ENCODE measurements around the gene DBNDD1. TPM values are rescaled to one million over a fixed set of nuclear protein-coding genes. Genes with fewer than 3 reads are reported as not detected.
A peak's percentile ranks its signal among the peaks of the same experiment; 100 is the strongest.
"Not testable (repeated sequence)": the region's sequence is repeated elsewhere in the genome, so short reads cannot be mapped to it uniquely, and the experiment has no call there.

DBNDD1 gene
- total RNA-seq, 2 donors from 2014 or later: 10.9 to 14.8 TPM

- no peak for DNase-seq
- no peaks in the 10 kb centered on the region for H3K9me3 ChIP-seq
- WGBS, 2 donors: 95 to 100% methylated on average over 1 of the region's 1 CpG
- H3K36me3 ChIP-seq (replicated peaks in 1 of 2; ENCODE audit: insufficient read depth in 1 of 2, low read depth in 2 of 2): peaks cover 0 to 8% of the 10 kb centered on the region in 2 donors
- peak overlapping the region; percentile 5 to 85 (median 40) for H3K27ac ChIP-seq
- TF ChIP-seq POLR2A (IDR thresholded peaks at IDR 0.05): no peak
- TF ChIP-seq, protein P1, sequence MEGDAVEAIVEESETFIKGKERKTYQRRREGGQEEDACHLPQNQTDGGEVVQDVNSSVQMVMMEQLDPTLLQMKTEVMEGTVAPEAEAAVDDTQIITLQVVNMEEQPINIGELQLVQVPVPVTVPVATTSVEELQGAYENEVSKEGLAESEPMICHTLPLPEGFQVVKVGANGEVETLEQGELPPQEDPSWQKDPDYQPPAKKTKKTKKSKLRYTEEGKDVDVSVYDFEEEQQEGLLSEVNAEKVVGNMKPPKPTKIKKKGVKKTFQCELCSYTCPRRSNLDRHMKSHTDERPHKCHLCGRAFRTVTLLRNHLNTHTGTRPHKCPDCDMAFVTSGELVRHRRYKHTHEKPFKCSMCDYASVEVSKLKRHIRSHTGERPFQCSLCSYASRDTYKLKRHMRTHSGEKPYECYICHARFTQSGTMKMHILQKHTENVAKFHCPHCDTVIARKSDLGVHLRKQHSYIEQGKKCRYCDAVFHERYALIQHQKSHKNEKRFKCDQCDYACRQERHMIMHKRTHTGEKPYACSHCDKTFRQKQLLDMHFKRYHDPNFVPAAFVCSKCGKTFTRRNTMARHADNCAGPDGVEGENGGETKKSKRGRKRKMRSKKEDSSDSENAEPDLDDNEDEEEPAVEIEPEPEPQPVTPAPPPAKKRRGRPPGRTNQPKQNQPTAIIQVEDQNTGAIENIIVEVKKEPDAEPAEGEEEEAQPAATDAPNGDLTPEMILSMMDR (IDR thresholded peaks at IDR 0.05): no peak
- H3K27me3 ChIP-seq: no peaks in the 10 kb centered on the region
- H3K4me1 ChIP-seq: no peaks in the 10 kb centered on the region
- no peak overlapping the region for H3K4me3 ChIP-seq
- intact Hi-C loops (cut with DNase I): no loop called here
- no peak for ATAC-seq
Measured at GRCh38 chr16:89996178-89996489, 23.1 kb downstream of the DBNDD1 start.

DNA sequence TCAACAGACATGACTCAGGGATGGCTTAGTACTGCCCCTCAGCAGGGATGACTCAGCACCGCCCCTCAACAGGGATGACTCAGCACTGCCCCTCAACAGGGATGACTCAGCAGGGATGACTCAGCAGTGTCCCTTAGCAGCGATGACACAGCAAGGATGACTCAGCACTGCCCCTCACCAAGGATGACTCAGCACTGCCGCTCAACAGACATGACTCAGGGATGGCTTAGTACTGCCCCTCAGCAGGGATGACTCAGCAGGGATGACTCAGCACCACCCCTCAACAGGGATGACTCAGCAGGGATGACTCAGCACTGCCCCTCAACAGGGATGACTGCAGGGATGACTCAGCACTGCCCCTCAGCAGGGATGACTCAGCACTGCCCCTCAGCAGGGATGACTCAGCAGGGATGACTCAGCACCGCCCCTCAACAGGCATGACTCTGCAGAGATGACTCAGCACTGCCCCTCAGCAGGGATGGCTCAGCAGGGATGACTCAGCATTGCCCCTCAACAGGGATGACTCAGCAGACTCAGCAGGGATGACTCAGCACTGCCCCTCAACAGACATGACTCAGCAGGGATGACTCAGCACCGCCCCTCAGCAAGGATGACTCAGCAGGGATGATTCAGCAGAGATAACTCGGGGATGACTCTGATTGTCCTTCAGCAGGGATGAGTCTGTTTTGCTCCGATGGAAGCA, 23.6 kb downstream of the DBNDD1 start:
- peak; percentile 27 to 39 (median 34) for DNase-seq
- Histone ChIP-seq H3K36me3 (replicated peaks in 1 of 2; ENCODE audit: insufficient read depth in 1 of 2, low read depth in 2 of 2) (peaks cover 0 to 11% of the 10 kb centered on the region in 2 donors), H3K27ac (peak overlapping the region; percentile 26 to 85 (median 46))
- H3K9me3 ChIP-seq; H3K27me3 ChIP-seq; ATAC-seq; H3K4me3 ChIP-seq; H3K4me1 ChIP-seq; intact Hi-C loops (cut with DNase I): not testable (repeated sequence)
- 79 to 83% methylated on average over 4 to 7 of the region's 7 CpGs for WGBS, 2 donors

DNA sequence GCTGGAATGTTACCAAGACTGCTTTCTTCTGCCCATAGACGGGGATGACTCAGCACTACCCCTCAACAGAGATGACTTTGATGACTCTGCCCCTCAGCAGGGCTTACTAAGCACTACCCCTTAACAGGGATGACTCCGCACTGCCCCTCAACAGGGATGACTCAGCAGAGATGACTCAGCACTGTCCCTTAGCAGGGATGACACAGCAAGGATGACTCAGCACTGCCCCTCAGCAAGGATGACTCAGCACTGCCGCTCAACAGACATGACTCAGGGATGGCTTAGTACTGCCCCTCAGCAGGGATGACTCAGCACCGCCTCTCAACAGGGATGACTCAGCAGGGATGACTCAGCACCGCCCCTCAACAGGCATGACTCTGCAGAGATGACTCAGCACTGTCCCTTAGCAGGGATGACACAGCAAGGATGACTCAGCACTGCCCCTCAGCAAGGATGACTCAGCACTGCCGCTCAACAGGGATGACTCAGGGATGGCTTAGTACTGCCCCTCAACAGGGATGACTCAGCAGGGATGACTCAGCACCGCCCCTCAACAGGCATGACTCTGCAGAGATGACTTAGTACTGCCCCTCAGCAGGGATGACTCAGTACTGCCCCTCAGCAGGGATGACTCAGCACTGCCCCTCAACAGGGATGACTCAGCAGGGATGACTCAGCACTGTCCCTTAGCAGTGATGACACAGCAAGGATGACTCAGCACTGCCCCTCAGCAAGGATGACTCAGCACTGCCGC, 24.4 kb downstream of the DBNDD1 start:
- DNase-seq: peak; percentile 36 to 51 (median 42)
- ATAC-seq; H3K27me3 ChIP-seq; H3K36me3 ChIP-seq (replicated peaks in 1 of 2; ENCODE audit: insufficient read depth in 1 of 2, low read depth in 2 of 2); H3K4me1 ChIP-seq; intact Hi-C loops (cut with DNase I); H3K4me3 ChIP-seq; H3K9me3 ChIP-seq: not testable (repeated sequence)
- WGBS, 2 donors: 71 to 84% methylated on average over 4 to 8 of the region's 8 CpGs
- H3K27ac ChIP-seq: peak overlapping the region; percentile 21 to 85 (median 46)

DNA sequence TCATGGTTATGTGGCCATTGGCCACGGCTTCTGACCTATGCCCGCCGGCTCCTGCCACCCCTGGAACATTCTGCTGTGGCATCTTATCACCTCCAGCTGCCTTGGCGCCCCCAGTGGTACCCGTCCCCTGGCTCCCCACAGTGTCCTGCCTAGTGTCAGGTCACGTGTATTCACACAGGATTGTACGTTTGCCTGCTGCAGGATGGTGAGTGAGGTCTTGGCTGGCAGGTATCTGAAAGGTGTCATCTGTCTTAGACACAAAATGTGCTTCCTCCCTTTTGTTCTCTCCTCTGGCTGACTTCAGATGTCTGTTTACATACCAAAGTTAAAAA, 24.9 kb downstream of the DBNDD1 start:
- Histone ChIP-seq H3K4me1 (no peaks in the 10 kb centered on the region), H3K36me3 (replicated peaks in 1 of 2; ENCODE audit: insufficient read depth in 1 of 2, low read depth in 2 of 2) (peaks cover 0 to 9% of the 10 kb centered on the region in 2 donors), H3K9me3 (no peaks in the 10 kb centered on the region), H3K27ac (peak overlapping the region in 3 of 4 donors; percentile 19 to 85 (median 21)), H3K27me3 (no peaks in the 10 kb centered on the region), H3K4me3 (no peak overlapping the region)
- no peak for ATAC-seq
- TF ChIP-seq POLR2A (IDR thresholded peaks at IDR 0.05): no peak
- TF ChIP-seq, protein P1 (IDR thresholded peaks at IDR 0.05): no peak
- WGBS, 2 donors: 89 to 93% methylated on average over 6 to 7 of the region's 7 CpGs
- no peak for DNase-seq
- intact Hi-C loops (cut with DNase I): no loop called here

GRCh38 chr16:89993971-89994370, 25.3 kb downstream of the DBNDD1 start:
- WGBS, 2 donors: 85 to 96% methylated on average over 4 to 6 of the region's 7 CpGs
- H3K27me3 ChIP-seq: no peaks in the 10 kb centered on the region
- peak overlapping the region in 1 of 4 donors; percentile 85 for H3K27ac ChIP-seq
- H3K4me3 ChIP-seq: no peak overlapping the region
- no peaks in the 10 kb centered on the region for H3K4me1 ChIP-seq
- DNase-seq: no peak
- peaks cover 0 to 9% of the 10 kb centered on the region in 2 donors for H3K36me3 ChIP-seq (replicated peaks in 1 of 2; ENCODE audit: insufficient read depth in 1 of 2, low read depth in 2 of 2)
- ATAC-seq: no peak
- intact Hi-C loops (cut with DNase I): no loop called here
- TF ChIP-seq, protein P1 (IDR thresholded peaks at IDR 0.05): no peak
- TF ChIP-seq POLR2A (IDR thresholded peaks at IDR 0.05): no peak
- no peaks in the 10 kb centered on the region for H3K9me3 ChIP-seq

All from body of pancreas (tissue), 4 donors.